A549 (cell line): ENCODE data around the gene SPG21.

Experiments used
- CBX8 ChIP-seq: fragments of 200-600 bp; sonication (generic); IDR thresholded peaks from 2 replicates; pipeline ENCODE4 v1.6.1; 2016
- CEBPB ChIP-seq, 2 experiments: fragments of >200 bp in 1 of 2; sonication (Bioruptor Twin) in 1 of 2; formaldehyde crosslinking in 1 of 2; IDR thresholded peaks; 2 replicates each; pipeline ENCODE4 v1.6.1; 2012 to 2016
- CTCF ChIP-seq: fragments of >200 bp; sonication (Bioruptor Twin); formaldehyde crosslinking; IDR thresholded peaks from 3 replicates; pipeline ENCODE4 v1.5.1; 2016
- ELK1 ChIP-seq: fragments of 150-350 bp; IDR thresholded peaks from 2 replicates; pipeline ENCODE4 v1.6.1; 2014; ENCODE audit warnings: low read depth, mild to moderate bottlenecking, low read length
- FOSL2 ChIP-seq, 2 experiments: fragments of 450-650 bp in 1 of 2; fragments of >200 bp in 1 of 2; sonication (Bioruptor Twin) in 1 of 2; formaldehyde crosslinking; IDR thresholded peaks; 2 replicates each; pipeline versions ENCODE4 v1.5.0 to v1.6.1; 2016 to 2020; ENCODE audit warnings: mild to moderate bottlenecking in 1 of 2, moderate library complexity in 1 of 2
- KDM1A ChIP-seq: fragments of 200-600 bp; sonication (generic); IDR thresholded peaks from 2 replicates; pipeline ENCODE4 v1.6.1; 2016; ENCODE audit warnings: low read depth, mild to moderate bottlenecking
- MAX ChIP-seq: IDR thresholded peaks from 2 replicates; pipeline ENCODE4 v1.6.1; 2012
- RCOR1 ChIP-seq: fragments of 150-350 bp; IDR thresholded peaks from 2 replicates; pipeline ENCODE4 v1.6.1; 2014; ENCODE audit warnings: antibody characterized with exemption, low read length, low read depth
- RFX5 ChIP-seq: fragments of 450-650 bp; IDR thresholded peaks from 2 replicates; pipeline ENCODE4 v1.7.1; 2014; ENCODE audit warnings: antibody characterized with exemption, mild to moderate bottlenecking, moderate library complexity
- SMC3 ChIP-seq: fragments of >200 bp; sonication (Bioruptor Twin); formaldehyde crosslinking; IDR thresholded peaks from 3 replicates; pipeline ENCODE4 v1.6.1; 2018; ENCODE audit warnings: inconsistent platforms
- TF ChIP-seq, protein P1 (sequence below): fragments of 200-600 bp; sonication (generic); IDR thresholded peaks from 2 replicates; pipeline ENCODE4 v1.6.1; 2016; ENCODE audit warnings: antibody characterized with exemption, mild to moderate bottlenecking, moderate library complexity
- TF ChIP-seq, protein P2 (sequence below): fragments of 250-450 bp; sonication (Bioruptor Pico); IDR thresholded peaks from 2 replicates; pipeline ENCODE4 v1.5.0; 2021; ENCODE audit warnings: mild to moderate bottlenecking, moderate library complexity, borderline replicate concordance

DNA sequence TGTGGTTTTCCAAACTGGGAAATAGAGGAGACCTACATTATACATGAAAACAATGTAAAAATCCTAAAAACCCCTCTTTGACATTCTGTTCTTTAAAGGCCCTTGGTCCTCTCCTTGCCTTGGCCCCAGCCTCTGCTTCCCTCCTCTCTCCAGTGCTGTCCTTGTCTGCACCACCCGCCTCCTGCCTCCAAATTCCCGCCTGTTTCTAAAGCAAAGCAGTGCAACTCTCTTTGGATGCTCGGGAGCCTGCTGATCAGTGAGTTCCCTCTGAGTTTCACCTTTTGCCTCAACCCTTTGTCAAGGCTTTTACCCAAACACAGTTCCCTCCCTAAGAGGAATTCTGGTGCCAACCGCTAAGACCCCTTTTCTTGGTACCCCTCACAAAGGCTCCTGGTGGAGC is 70.0 kb downstream of the SPG21 start:
- no peak for TF ChIP-seq SMC3
- TF ChIP-seq, protein P1, sequence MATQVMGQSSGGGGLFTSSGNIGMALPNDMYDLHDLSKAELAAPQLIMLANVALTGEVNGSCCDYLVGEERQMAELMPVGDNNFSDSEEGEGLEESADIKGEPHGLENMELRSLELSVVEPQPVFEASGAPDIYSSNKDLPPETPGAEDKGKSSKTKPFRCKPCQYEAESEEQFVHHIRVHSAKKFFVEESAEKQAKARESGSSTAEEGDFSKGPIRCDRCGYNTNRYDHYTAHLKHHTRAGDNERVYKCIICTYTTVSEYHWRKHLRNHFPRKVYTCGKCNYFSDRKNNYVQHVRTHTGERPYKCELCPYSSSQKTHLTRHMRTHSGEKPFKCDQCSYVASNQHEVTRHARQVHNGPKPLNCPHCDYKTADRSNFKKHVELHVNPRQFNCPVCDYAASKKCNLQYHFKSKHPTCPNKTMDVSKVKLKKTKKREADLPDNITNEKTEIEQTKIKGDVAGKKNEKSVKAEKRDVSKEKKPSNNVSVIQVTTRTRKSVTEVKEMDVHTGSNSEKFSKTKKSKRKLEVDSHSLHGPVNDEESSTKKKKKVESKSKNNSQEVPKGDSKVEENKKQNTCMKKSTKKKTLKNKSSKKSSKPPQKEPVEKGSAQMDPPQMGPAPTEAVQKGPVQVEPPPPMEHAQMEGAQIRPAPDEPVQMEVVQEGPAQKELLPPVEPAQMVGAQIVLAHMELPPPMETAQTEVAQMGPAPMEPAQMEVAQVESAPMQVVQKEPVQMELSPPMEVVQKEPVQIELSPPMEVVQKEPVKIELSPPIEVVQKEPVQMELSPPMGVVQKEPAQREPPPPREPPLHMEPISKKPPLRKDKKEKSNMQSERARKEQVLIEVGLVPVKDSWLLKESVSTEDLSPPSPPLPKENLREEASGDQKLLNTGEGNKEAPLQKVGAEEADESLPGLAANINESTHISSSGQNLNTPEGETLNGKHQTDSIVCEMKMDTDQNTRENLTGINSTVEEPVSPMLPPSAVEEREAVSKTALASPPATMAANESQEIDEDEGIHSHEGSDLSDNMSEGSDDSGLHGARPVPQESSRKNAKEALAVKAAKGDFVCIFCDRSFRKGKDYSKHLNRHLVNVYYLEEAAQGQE = no peak
- no peak for TF ChIP-seq CEBPB (IDR thresholded peaks at IDR 0.05)
- no peak for TF ChIP-seq CTCF
- TF ChIP-seq, protein P2, sequence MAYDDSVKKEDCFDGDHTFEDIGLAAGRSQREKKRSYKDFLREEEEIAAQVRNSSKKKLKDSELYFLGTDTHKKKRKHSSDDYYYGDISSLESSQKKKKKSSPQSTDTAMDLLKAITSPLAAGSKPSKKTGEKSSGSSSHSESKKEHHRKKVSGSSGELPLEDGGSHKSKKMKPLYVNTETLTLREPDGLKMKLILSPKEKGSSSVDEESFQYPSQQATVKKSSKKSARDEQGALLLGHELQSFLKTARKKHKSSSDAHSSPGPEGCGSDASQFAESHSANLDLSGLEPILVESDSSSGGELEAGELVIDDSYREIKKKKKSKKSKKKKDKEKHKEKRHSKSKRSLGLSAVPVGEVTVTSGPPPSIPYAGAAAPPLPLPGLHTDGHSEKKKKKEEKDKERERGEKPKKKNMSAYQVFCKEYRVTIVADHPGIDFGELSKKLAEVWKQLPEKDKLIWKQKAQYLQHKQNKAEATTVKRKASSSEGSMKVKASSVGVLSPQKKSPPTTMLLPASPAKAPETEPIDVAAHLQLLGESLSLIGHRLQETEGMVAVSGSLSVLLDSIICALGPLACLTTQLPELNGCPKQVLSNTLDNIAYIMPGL = no peak
- TF ChIP-seq RCOR1 = no peak
- no peak for TF ChIP-seq KDM1A
- TF ChIP-seq CBX8 = no peak
- no peak for TF ChIP-seq RFX5
- TF ChIP-seq MAX = no peak
- TF ChIP-seq FOSL2 (IDR thresholded peaks at IDR 0.05) = no peak
- TF ChIP-seq FOSL2 (CRISPR knock-in tag; IDR thresholded peaks at IDR 0.05) = no peak
- TF ChIP-seq ELK1 = no peak
